Right renal pelvis (tissue), 4 donors: ENCODE measurements around the gene ELAVL4. TPM values are rescaled to one million over a fixed set of nuclear protein-coding genes. Genes with fewer than 3 reads are reported as not detected.
"Not testable (repeated sequence)": the region's sequence is repeated elsewhere in the genome, so short reads cannot be mapped to it uniquely, and the experiment has no call there.

Experiments
- DNase-seq, 4 donors: peaks; one replicate each; pipeline ENCODE4 v3.0.0-alpha.2; 2013; ENCODE audit warnings: low read depth in 4 of 4, low spot score in 3 of 4, missing footprints in 1 of 4
- polyA plus RNA-seq, 4 donors: library from polyadenylated mRNA; unstranded; fragments of 120-200 nt; gene quantifications; one replicate each; pipeline ENCODE4 v1.2.1, GENCODE V29; 2013; ENCODE audit not compliant: insufficient read length in 4 of 4

Gene ELAVL4
- polyA plus RNA-seq, 4 donors = 2.5 to 4.1 (median 3.9) TPM

DNA sequence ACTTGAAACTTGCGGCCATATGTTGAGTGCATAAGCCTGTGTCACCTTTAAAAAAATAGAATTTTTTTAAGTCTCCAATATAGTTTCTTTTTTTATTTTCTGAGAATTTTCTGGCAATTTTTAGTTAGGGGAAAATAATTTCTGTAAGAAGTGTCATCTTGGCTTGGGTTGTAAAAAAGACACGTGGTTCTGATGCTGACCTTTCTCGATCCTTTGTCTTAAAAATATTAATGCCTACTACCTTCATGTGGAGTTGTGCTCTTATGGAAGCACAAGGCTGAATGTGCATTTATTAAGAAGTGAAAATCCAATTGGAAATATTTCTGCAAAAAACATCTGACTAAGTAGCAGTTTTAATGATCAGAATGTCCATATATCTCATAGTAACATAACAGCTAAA is 3.5 kb downstream of the ELAVL4 start:
- DNase-seq = no peak

DNA sequence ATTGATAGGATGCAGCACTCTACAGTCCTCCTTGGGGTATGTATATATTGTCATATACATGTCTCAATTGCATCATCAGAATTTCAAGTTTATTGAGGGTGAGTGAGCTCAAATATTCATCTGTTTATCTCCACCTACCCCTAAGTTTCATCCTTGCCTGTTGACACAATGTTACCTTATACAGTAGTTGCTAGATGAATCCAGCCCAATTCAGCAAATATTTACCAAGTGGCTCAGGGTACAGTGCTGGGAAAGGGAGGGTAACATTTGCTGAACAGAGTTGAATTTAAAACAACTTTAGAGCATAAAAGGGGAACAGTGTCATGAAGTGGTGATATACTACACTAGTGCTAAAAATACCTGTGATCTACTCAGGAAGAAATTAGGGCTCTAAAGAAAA is 14.4 kb downstream of the ELAVL4 start:
- no peak for DNase-seq

DNA sequence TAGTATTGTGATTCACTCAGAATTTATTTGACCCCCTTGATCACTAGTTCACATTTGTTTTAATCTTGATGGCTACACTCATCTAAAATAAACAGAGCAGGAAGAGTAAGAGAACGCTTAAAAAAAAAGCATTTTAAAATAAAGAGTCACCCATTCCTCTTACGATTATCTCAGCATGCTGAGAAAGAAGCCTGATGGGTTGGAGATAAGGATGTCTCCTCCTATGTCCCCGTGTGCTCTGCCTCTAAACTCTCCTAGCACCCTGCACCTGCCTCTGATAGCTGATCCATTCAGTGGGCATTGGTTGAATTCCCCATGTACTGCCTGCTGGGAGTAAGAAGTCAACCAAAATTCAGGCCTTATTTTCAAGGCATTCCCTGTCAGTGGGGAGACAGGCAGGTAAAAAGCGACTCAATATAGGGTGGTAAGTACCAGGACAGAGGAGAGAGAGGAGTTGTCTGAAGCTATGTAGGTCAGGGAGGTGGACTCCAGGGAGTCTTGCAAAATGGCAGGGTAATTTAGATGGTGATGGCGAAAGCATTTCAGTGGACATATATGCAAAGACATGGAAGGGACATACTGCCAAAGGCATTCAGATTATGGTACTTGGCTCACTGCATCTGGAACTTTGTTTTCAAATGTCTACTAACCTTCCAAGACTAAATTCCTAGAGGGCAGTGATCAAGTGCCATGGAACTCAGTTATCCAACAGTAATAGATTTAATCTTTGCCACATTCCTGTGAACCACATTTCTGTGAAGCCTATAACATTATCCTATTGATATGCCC is 18.4 kb downstream of the ELAVL4 start:
- DNase-seq = no peak

DNA sequence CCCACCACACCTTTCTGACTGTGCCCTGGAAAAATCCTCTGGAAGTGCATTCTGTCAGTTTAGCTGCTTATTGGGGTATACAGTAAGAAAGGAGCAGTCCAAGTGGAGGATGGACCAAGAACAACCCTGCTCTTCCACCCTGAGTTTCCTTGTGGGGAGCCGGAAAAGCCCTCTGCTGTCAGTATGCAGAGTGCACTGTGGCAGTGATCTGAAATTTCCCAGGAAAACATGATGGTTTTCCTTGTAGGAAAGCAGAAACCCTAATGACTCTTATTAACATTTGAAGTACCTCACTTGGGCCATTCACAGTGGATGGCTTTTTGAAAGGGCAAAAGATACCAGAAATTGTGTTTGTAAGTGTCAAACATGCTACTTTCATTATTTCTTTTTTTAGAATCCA is 20.5 kb downstream of the ELAVL4 start:
- no peak for DNase-seq

DNA sequence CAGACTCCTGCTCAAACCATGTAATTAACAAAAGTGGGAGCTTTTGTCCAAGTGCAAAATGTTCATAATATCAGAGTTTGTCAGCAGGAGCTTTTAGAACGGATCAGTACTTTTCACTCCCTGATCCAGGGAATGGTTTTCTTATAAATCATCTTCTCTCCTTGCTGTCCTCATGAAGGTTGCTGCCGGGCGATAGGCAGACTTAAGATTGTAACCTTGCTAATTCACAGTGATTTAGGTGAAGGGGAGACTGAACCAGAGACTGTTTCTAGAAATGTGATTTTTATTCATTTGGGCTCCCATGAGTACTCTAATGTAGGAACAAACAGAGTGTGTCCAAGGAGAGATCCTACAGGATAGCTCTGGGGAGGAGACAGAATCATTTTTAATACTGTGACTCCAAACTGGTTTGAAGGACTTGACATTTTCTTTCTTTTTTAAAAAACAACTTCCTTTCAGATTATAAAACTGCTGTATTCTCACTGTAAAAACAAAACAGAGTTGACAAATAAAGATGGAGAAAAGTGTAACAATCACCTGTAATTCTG is 23.7 kb downstream of the ELAVL4 start:
- DNase-seq = no peak

DNA sequence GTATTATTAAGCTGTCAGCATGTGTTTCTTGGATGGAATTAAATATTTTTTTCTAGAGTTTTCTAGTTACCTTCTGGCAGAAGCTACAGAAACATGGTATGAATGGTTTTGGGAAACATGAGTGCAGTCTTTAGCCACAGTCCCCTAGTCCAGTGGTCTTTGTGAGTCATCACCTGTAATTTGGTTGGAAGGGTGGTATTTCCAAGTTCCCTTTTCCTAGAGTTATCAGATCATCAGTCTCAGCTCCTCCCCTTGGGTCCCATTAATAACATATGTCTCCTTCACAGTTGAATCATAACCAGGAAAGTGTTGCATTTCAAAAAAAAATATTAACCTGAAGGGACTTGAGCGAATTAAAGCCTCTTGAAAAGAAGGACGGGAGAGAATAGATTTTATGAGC is 27.0 kb downstream of the ELAVL4 start:
- DNase-seq = no peak

DNA sequence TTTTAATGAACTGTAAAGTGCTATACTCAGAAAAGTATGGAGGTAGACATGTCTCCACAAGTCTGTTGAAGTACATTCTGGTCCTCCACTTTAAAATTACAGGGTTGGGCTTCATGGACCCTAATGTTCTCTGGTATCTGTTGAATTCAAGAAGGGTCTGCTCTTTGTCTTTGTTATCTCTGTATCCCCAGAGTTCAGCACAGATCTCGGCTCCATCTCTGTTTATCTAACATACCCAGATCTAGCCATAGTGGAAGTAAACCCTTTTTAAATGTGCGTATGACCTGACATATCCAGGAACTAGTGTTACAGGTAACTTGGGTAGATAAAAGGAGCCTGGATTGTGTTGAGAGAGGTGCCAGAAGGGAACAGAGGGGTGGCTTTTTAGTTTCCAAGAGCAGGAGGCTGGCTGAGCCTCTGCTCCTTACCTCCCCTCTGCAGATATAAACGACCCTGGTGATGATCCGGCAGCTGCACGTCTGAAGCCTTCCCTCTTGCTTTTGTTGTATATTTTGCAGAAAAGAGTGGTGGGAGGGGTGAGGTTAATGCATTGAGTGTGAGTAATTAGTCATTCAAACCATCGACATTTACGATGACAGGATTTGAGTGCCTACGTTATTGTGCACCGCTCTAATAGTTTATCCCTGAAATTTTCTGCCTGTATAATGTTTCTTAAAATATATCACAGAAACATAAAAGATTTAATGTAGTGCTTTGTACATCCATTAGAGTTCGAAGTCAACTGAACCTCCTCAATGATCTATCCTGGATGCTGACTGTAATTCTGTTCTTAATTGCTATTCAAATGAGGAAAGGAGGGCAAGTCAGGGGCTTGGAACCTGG is 30.8 kb downstream of the ELAVL4 start:
- DNase-seq = no peak

DNA sequence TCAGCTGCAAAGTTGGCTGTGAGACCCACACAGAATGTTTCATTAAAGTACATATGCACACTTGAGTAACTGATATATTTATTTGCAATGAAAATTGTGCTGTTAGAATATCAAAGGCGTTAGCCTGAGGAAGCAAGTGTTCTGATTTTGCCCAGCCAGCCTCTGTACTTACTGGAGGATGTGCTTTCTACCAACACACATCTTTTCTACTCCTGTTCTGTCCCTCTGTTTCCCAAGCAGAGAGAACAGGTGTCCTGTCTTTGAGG is 31.4 kb downstream of the ELAVL4 start:
- DNase-seq = no peak

DNA sequence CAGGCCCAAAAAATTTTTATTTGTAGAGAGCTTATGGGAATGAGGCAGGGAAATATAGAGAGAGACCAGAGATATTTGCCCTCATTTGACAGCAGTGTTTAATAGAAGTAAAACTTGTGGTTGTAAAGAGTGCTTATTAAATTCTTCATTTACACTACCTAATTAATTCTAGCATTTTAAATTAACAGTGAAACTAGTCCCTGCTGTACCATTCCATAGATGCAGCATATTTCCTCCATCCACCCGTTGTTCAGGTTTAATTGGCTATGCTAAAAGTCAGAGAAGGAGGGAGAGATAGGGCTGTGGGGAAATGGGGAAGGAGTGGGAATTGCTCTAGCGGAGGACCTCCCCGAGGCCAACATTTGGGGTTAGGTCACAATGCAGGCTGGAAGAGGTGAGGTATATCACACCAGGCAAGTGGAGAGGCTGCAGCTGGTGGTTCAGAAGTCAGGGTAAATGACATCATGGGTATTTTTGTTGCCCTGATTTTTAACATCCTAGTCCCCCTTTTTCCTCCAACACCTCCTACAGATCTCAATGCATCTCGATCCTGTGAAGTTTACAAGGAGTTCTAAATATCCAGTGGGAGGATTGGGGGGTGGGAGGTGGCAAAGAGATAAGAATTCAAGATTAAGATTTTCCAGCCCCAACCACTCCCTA is 38.6 kb downstream of the ELAVL4 start:
- DNase-seq = no peak

DNA sequence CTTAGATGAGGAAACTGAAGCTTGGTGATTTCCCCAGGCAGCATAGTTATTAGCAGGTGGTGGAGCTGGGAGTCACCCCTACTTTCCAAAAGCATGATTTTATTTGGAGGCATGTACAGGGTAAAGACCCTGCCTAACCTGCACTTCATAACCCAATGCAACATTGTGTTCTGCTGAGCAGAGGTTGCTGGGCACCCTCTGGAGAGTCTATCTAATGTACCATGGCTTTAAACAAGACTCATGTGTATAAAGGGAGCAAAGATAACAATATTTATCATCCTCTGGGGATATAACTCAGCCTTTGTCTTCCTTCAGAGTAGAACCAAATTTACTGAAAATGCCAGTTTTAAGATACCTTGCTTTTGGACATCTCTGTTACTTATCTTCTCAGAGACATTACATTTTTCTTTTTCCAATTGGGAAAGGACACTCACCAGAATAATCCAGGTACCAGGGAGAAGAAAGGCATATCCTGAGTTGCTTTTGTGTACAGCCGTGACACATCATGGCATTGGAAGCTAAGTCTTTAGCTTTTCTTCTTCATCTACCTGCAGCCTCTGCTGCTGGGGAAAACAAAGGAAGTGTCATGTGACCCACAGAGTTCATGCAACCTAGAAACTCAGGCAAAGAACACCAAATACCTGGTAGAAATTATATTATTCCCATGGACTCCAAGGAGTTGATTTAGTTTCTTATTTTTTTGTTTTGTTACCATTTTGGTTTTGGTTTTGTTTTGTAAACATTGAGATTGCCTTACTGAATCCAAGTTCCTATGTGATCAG is 39.6 kb downstream of the ELAVL4 start:
- no peak for DNase-seq

DNA sequence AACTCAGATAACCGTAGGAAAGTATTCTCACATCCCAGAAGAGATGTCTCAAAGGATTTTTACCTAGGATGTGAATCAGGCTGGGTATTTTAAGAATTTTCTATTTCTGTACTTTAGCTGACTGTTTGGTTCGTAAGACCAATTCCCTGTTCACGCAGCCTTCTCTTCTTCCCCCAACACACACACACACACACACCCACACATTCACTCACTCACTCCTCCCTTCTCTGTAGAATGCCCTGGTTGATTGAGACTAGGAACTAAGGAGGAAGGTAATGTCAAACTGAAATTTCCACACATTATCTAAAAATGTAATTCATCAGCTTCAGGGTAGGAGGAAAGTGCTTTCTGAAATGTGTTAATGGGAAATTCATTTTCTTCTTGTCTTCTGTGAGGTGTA is 43.5 kb downstream of the ELAVL4 start:
- no peak for DNase-seq

DNA sequence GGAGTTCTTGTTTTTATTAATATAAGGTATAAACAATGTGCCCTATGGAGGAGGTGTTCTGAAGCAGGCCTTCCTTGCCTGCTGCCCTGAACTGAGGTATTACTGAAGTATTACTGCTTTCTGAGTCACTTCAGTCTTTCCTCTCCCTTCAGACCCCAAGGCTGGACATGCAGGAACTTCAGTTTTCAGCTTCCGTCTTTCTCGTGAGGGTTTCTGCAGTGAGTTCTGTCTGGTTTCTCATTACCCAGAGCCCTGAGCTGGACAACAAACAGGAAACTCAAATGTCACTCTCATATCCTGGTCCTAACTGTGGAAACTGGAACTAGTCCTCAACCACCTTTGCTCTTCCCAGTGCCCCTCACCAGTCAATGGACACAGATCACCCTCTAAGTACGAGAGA is 46.8 kb downstream of the ELAVL4 start:
- no peak for DNase-seq

DNA sequence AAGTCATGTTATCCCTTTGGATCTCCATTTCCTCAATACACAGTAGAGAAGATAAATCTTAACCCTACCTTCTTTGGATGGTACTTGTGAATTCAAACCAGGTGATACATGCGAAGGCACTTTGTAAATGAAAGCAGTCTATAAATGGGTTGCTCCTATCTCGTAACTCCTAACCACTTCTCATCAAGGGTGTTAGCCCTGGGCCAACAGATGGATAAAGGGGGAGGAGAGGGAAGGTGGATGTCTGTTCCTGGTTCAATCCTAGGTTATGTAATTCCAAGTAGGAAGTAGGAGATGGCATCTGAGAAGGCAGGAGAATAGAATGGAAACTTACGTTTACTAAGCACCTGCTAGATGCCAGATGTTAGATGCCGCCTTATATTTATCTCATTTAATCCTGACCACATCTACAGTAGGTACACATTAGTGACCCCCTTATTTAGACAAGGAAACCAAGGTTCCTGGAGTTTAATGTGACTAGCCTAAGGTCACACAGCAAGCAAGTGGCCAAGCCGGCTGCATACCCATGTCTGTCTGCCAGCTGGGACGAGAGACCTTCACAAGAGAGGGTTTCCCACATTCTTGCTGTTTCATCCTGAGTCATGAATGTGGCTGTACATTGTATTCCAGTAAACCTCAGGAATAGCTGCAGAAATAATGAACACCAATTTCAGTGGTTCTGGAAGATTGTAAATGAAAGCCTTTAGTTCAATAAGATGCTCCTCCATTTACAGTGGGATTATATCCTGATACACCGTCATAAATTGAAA is 47.7 kb downstream of the ELAVL4 start:
- no peak for DNase-seq

DNA sequence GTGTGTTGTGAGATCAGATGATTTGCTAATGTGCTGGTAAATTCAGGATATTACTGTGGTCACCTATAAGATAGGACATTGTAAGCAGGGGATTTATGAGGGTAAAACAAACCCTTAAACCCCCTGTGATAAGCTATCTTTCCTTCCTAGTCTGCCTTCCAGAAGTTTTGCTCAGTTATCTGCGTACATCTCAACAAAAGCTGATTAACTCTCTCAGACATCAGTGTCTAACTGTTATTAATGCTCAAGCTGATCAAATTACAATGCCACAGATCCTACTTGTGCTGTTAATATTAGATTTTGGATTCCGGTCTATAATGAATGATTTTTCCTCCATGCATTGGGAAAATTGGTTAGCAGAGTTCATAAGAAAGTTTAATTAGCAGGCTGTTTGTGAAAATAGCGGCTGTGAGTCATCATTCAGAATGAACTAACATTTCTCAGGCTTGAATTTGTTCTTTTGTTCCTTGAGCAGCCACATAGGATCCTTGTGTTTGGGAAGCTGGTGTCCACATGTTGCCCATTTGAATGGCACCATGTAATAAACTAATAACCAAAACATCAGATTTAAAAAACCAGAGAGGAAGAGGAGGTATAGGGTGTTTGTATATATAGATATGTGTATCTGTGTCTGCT is 48.7 kb downstream of the ELAVL4 start:
- no peak for DNase-seq

DNA sequence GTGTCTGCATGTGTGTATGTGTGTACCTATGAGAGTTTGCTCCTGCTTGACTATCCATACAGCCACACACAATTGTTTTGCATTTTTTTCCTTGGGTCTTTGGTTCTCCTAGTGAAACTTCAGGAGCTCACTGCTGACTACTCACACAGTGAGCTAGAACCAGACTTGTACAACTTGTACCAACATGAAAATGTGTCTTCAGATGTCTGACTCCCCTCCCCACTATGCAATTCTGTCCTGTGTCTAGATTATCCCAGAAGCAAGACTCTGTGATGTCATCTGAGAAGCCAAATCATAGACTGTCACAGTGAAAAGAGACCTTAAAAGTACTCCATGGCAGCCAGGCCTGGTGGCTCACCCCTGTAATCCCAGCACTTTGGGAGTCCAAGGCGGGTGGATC is 49.7 kb downstream of the ELAVL4 start:
- no peak for DNase-seq

DNA sequence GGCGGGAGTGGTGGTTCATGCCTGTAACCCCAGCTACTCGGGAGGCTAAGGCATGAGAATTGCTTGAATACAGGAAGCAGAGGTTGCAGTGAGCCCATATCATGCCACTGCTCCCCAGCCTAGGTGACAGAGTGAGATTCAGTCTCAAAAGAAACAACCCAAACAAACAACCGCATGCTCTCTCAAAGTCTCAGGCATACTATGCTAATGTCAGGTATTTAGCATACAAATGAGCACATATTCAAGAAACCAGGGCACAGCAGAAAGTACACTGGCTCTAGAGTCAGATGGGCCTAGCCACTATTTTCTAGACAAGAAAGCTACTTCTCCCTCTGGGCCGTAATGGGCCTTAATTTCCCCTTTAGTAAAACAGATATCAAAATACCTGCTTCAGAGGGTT is 55.0 kb downstream of the ELAVL4 start:
- no peak for DNase-seq

DNA sequence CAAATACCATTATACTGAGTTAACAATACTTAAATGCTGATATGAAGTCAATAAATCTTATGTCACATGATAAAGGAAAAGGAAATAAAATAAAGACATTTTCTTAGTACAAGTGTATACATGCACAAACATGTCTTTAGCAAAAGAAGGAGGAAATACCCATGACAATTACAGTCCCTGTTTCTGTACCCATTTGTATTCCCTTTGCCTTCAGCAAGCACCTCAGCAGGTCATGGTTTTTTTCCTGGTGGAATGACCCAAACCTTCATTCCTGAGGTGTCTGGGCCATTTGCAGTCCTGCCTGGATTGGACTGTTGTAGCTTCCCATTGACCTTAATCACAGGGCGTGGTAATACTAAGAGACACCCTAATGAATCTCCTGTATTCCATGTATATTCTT is 57.6 kb downstream of the ELAVL4 start:
- DNase-seq = not testable (repeated sequence)

DNA sequence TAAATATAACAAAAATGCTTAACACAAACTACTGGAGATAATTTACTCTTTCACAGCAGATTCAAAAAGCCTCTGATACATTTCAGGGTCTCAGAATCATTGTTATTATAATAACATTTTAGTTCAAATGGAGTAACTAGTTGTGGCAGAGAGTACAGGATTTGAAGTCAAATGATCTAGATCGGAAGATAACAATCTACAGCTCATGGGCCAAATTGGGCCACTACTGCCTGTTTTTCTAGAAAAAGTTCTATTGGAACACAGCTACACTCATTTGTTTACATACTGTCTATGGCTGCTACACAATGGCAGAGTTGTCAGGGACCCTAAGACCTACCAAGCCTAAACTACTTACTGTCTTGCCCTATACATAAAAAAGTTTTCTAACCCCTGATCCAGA is 63.6 kb downstream of the ELAVL4 start:
- no peak for DNase-seq

DNA sequence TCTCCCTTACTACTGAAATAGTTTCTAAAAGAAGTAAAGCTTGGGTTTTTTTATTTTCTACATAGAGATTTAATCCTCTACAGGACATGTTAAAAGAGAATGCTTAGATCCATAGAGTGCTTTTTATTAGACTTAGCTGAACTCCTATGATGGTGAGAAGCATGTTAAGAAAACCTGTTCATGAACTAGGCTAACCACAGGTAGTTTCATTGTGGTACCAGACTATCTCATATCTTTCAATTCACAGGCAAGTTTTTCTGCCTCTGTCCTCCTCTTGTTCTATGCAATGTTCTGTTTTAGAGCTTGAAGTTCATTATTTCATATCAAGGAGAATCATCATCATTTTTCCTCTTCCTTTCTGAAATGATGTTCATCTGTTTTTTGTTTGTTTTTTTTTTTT is 65.4 kb downstream of the ELAVL4 start:
- no peak for DNase-seq
